DOHH2 (cell line): ENCODE data around the gene KRT5.

ENCODE experiments used
- H3F3A ChIP-seq: fragments of 200-600 bp; sonication (generic), shearing (Covaris generic); 2 replicates; pipeline ENCODE4 v1.6.0; 2016; ENCODE audit warnings: antibody characterized with exemption, mild to moderate bottlenecking; ENCODE audit not compliant: control insufficient read depth, insufficient read depth
- H3K27ac ChIP-seq: fragments of 200-600 bp; sonication (generic); 2 replicates; pipeline ENCODE4 v1.5.1; 2014; ENCODE audit warnings: low read depth, mild to moderate bottlenecking, low read length, moderate library complexity
- H3K27me3 ChIP-seq: fragments of 200-600 bp; sonication (generic); 2 replicates; pipeline ENCODE4 v1.6.1; 2014; ENCODE audit warnings: mild to moderate bottlenecking, low read length, mixed read lengths; ENCODE audit not compliant: control insufficient read depth
- H3K36me3 ChIP-seq: fragments of 200-600 bp; sonication (generic); 2 replicates; pipeline ENCODE4 v1.6.1; 2014; ENCODE audit warnings: mild to moderate bottlenecking, low read length, moderate library complexity, mixed read lengths; ENCODE audit not compliant: control insufficient read depth
- H3K4me1 ChIP-seq: fragments of 200-600 bp; sonication (generic); 2 replicates; pipeline ENCODE4 v1.6.1; 2014; ENCODE audit warnings: mild to moderate bottlenecking, low read length, mixed read lengths; ENCODE audit not compliant: control insufficient read depth
- H3K4me2 ChIP-seq: fragments of 200-600 bp; sonication (generic); 2 replicates; pipeline ENCODE4 v1.6.0; 2014; ENCODE audit warnings: mild to moderate bottlenecking, low read length, moderate library complexity
- H3K4me3 ChIP-seq: fragments of 200-600 bp; sonication (generic); 2 replicates; pipeline ENCODE4 v1.5.1; 2014; ENCODE audit warnings: mild to moderate bottlenecking, low read length, mixed read lengths
- H3K79me2 ChIP-seq: fragments of 200-600 bp; sonication (generic); 2 replicates; pipeline ENCODE4 v1.6.1; 2014; ENCODE audit warnings: mild to moderate bottlenecking, low read length, mixed read lengths; ENCODE audit not compliant: control insufficient read depth
- H3K9me2 ChIP-seq: fragments of 200-600 bp; sonication (generic); replicated peaks from 2 replicates; pipeline ENCODE4 v1.6.1; 2014; ENCODE audit warnings: mild to moderate bottlenecking, low read length, mixed read lengths; ENCODE audit not compliant: control insufficient read depth
- H3K9me3 ChIP-seq: fragments of 200-600 bp; sonication (generic); 2 replicates; pipeline ENCODE4 v1.6.1; 2014; ENCODE audit warnings: antibody characterized with exemption, low read length, mixed read lengths; ENCODE audit not compliant: control insufficient read depth, insufficient read depth
- H4K20me1 ChIP-seq: fragments of 200-600 bp; sonication (generic); 2 replicates; pipeline ENCODE4 v1.6.0; 2014; ENCODE audit warnings: low read depth, mild to moderate bottlenecking, antibody characterized with exemption, low read length, moderate library complexity; ENCODE audit not compliant: control insufficient read depth, insufficient read depth
- EZH2phosphoT487 ChIP-seq: fragments of 200-600 bp; sonication (generic); IDR thresholded peaks from 2 replicates; pipeline ENCODE4 v1.6.1; 2017; ENCODE audit warnings: borderline replicate concordance, mild to moderate bottlenecking, antibody characterized with exemption, low read length, moderate library complexity, mixed read lengths
- TF ChIP-seq, protein P1 (sequence below): fragments of 200-600 bp; sonication (generic); IDR thresholded peaks from one replicate; pipeline ENCODE4 v1.5.1; 2014; ENCODE audit warnings: antibody characterized with exemption, mild to moderate bottlenecking, low read depth, low read length; ENCODE audit not compliant: poor library complexity, severe bottlenecking

The KRT5 gene

DNA sequence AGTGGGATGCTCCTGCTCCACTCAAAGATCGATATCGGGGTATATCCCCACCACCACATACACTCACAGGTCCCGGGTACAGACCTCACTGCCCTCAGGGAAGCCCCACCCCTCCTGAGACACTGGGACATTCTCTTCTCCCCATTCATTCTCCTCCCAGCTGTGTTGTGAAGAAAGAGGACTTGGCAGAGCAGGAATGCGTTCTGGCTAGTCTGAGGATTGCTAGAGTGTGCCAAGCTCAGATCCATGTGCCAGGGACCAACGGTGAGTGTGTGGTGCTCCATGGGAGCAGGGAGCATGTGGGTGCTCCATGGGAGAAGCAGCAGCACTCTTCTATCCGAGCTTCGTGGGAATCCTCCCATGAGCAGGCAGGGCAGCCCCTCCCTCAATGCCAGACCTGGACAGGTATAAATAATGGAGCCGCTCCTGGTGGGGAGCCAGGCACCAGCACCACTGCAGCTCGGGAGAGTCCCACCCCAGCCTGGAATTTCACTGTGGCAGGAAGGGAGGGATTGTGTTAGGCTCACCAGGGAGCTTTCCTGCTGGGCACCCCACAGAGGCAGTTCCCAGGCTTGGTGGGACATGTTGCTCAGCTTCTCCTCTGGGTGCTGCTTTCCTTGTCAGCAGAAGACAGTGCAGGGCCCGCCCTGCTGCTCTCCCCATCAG is 2.3 kb upstream of the KRT5 start:
- H3K9me3 ChIP-seq, result no peaks in the 10 kb centered on the region
- no peaks in the 10 kb centered on the region for H3K9me2 ChIP-seq
- H3K36me3 ChIP-seq, result no peaks in the 10 kb centered on the region
- no peak overlapping the region for H3K4me2 ChIP-seq
- no peaks in the 10 kb centered on the region for H3K4me1 ChIP-seq
- H3K27me3 ChIP-seq, result no peaks in the 10 kb centered on the region
- H3F3A ChIP-seq, result no peaks in the 10 kb centered on the region
- H3K27ac ChIP-seq, result no peak overlapping the region
- H4K20me1 ChIP-seq, result 0 out of 2 replicates have a peak, but pooled peaks cover 3% of the 10 kb centered on the region
- TF ChIP-seq EZH2phosphoT487, result no peak
- TF ChIP-seq, protein P1, sequence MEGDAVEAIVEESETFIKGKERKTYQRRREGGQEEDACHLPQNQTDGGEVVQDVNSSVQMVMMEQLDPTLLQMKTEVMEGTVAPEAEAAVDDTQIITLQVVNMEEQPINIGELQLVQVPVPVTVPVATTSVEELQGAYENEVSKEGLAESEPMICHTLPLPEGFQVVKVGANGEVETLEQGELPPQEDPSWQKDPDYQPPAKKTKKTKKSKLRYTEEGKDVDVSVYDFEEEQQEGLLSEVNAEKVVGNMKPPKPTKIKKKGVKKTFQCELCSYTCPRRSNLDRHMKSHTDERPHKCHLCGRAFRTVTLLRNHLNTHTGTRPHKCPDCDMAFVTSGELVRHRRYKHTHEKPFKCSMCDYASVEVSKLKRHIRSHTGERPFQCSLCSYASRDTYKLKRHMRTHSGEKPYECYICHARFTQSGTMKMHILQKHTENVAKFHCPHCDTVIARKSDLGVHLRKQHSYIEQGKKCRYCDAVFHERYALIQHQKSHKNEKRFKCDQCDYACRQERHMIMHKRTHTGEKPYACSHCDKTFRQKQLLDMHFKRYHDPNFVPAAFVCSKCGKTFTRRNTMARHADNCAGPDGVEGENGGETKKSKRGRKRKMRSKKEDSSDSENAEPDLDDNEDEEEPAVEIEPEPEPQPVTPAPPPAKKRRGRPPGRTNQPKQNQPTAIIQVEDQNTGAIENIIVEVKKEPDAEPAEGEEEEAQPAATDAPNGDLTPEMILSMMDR, result no peak
- no peak overlapping the region for H3K4me3 ChIP-seq
- H3K79me2 ChIP-seq, result no peaks in the 10 kb centered on the region

DNA sequence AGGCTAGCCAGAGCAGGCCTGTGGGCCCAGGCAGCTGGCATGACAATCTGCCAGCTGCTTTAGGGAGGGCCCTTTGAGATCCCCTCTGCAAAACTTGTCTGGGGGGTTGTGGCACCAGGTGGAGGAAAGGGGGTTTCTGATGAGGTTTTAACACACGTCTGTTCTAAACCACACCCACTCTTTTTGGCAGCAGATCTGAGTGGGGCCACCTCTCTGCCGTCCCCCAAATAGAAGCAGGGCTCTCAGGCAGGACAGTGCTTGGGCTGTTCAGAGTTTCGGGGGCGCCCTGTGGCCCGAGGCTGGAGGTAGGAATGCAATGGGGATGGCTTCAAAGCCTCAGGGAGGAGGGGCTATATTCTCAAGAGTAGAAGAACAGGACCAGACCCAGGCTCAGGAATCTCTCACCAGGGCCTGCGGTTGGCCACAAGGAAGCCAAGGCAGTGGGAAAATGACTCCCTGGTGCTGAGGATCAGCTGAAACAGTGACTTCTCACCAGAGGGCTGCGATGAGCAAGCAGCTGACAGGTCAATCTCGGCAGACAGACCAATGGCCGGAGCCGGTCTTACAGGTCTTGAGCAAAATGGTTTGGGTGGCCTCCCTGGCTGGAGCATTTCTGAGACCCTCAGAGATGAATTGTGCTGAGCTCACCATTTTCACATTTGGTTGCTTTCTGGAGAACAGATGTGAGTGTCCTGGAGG is 1.5 kb upstream of the KRT5 start:
- no peak overlapping the region for H3K4me3 ChIP-seq
- no peaks in the 10 kb centered on the region for H3K9me2 ChIP-seq
- H3K27ac ChIP-seq, result no peak overlapping the region
- no peaks in the 10 kb centered on the region for H3F3A ChIP-seq
- no peaks in the 10 kb centered on the region for H3K79me2 ChIP-seq
- 0 out of 2 replicates have a peak, but pooled peaks cover 3% of the 10 kb centered on the region for H4K20me1 ChIP-seq
- no peak overlapping the region for H3K4me2 ChIP-seq
- no peaks in the 10 kb centered on the region for H3K27me3 ChIP-seq
- H3K4me1 ChIP-seq, result no peaks in the 10 kb centered on the region
- no peaks in the 10 kb centered on the region for H3K9me3 ChIP-seq
- no peaks in the 10 kb centered on the region for H3K36me3 ChIP-seq
- TF ChIP-seq EZH2phosphoT487, result no peak
- TF ChIP-seq, protein P1, result no peak

DNA sequence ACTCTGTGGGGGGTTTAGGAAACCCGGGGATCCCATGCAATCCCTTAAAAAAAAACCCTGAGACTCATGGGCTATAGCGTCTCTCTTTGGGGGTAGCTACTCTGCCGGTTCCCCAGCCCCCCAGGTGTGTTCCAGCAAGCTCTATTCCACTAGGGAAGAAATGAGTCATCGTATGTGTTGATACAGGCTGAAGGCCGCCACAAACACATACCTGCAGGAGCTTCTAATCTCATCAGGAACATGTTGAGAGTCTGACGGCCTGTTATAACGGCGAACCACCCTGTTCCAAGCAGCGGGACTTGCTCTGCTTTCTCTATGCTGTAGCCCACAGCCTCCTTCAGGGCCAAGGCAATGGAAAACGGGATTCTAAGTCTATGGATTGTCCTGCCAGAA is 977 bp upstream of the KRT5 start:
- Histone ChIP-seq H3F3A (no peaks in the 10 kb centered on the region), H3K4me3 (no peak overlapping the region), H3K27me3 (no peaks in the 10 kb centered on the region), H3K9me3 (no peaks in the 10 kb centered on the region), H3K4me1 (no peaks in the 10 kb centered on the region), H3K36me3 (no peaks in the 10 kb centered on the region), H3K4me2 (no peak overlapping the region), H4K20me1 (0 out of 2 replicates have a peak, but pooled peaks cover 3% of the 10 kb centered on the region), H3K27ac (no peak overlapping the region), H3K9me2 (no peaks in the 10 kb centered on the region), H3K79me2 (no peaks in the 10 kb centered on the region)
- no peak for TF ChIP-seq EZH2phosphoT487
- TF ChIP-seq, protein P1, result no peak
